ENCODE measurements around the gene ZNRF3.

- TF ChIP-seq, protein P1, sequence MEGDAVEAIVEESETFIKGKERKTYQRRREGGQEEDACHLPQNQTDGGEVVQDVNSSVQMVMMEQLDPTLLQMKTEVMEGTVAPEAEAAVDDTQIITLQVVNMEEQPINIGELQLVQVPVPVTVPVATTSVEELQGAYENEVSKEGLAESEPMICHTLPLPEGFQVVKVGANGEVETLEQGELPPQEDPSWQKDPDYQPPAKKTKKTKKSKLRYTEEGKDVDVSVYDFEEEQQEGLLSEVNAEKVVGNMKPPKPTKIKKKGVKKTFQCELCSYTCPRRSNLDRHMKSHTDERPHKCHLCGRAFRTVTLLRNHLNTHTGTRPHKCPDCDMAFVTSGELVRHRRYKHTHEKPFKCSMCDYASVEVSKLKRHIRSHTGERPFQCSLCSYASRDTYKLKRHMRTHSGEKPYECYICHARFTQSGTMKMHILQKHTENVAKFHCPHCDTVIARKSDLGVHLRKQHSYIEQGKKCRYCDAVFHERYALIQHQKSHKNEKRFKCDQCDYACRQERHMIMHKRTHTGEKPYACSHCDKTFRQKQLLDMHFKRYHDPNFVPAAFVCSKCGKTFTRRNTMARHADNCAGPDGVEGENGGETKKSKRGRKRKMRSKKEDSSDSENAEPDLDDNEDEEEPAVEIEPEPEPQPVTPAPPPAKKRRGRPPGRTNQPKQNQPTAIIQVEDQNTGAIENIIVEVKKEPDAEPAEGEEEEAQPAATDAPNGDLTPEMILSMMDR (optimal IDR thresholded peaks at IDR 0.05 in 1 of 3, IDR thresholded peaks at IDR 0.05 in 1 of 3, conservative IDR thresholded peaks at IDR 0.05 in 1 of 3; ENCODE audit: extremely low read depth in 1 of 3, insufficient read depth in 2 of 3, low read length in 3 of 3) = no peak
- TF ChIP-seq EZH2 (IDR thresholded peaks at IDR 0.05; ENCODE audit: low read length) = no peak
Observed at GRCh38 chr22:28943501-28943879, 60.1 kb downstream of the ZNRF3 start.
